ENCODE measurements around the gene LTF.
"Not testable (repeated sequence)": the region's sequence is repeated elsewhere in the genome, so short reads cannot be mapped to it uniquely, and the experiment has no call there.

Gene LTF

DNA sequence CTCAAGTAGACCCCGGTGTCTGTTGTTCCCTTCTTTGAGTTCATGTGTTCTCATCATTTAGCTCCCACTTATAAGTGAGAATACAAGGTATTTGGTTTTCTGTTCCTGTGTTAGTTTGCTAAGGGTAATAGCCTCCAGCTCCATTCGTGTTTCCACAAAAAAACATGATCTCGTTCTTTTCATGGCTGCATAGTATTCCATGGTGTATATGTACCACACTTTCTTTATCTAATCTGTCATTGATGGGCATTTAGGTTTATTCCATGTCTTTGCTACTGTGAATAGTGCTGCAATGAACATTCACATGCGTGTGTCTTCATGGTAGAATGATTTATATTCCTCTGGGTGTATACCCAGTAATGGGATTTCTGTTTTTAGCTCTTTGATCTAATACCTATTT, 61.8 kb downstream of the LTF start:
- H3K4me3 ChIP-seq (ENCODE audit: low read length); H3K4me2 ChIP-seq (ENCODE audit: low read length); H3K36me3 ChIP-seq (ENCODE audit: insufficient read depth, low read length); H3K27me3 ChIP-seq (ENCODE audit: control insufficient read depth, insufficient read depth, low read length); H3K9ac ChIP-seq (ENCODE audit: low read depth, low read length); H3K9me3 ChIP-seq (replicated peaks; ENCODE audit: low read length): not testable (repeated sequence)
- H3K4me1 ChIP-seq (ENCODE audit: control insufficient read depth, insufficient read depth, low read length) = peaks cover 33% of the 10 kb centered on the region

DNA sequence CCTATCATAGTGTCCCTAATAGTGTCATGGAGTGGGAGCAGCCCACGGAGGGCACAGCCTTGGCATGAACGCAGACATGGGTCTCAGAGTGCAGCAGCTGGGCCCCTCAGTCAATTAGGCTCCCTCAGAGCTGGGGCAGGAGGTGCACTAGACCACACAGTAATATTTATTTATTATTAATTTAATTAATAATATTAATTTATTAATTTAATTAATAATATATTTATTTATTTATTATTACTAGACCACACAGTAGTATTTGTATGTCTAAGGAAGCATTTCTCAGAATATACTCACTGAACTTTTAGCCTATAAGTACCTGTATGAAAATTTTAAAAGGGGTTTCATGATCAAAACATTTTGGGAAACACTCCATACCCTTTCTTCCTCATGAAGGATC, 63.1 kb downstream of the LTF start:
- H3K9ac ChIP-seq (ENCODE audit: low read depth, low read length) = no peak overlapping the region
- peaks cover 20% of the 10 kb centered on the region for H3K4me1 ChIP-seq (ENCODE audit: control insufficient read depth, insufficient read depth, low read length)
- H3K4me2 ChIP-seq (ENCODE audit: low read length) = no peak overlapping the region
- no peaks in the 10 kb centered on the region for H3K9me3 ChIP-seq (replicated peaks; ENCODE audit: low read length)
- H3K27me3 ChIP-seq (ENCODE audit: control insufficient read depth, insufficient read depth, low read length) = no peaks in the 10 kb centered on the region
- no peak overlapping the region for H3K4me3 ChIP-seq (ENCODE audit: low read length)
- no peaks in the 10 kb centered on the region for H3K36me3 ChIP-seq (ENCODE audit: insufficient read depth, low read length)

DNA sequence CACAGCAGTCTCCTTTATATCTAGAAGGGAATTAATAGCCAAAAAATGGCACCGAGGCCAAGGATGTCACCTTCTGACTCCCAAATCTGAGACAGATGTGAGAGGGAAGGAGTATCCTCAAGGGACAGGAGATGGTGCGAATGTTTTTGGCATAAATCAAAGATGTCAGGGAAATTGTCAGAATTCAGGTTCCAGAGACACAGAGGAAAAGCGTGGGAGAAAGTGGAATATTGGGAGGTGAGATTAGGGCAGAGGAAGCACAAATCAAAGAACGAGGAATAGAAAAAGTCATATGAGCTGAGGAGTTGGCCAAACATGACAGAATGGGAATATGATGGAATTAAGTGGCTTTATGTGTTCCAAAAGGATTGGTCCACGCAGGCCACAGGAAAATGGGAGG, 63.9 kb downstream of the LTF start:
- Histone ChIP-seq H3K9me3 (replicated peaks; ENCODE audit: low read length) (no peaks in the 10 kb centered on the region), H3K4me1 (ENCODE audit: control insufficient read depth, insufficient read depth, low read length) (peaks cover 14% of the 10 kb centered on the region), H3K4me2 (ENCODE audit: low read length) (no peak overlapping the region), H3K36me3 (ENCODE audit: insufficient read depth, low read length) (no peaks in the 10 kb centered on the region), H3K9ac (ENCODE audit: low read depth, low read length) (no peak overlapping the region), H3K27me3 (ENCODE audit: control insufficient read depth, insufficient read depth, low read length) (no peaks in the 10 kb centered on the region), H3K4me3 (ENCODE audit: low read length) (no peak overlapping the region)

DNA sequence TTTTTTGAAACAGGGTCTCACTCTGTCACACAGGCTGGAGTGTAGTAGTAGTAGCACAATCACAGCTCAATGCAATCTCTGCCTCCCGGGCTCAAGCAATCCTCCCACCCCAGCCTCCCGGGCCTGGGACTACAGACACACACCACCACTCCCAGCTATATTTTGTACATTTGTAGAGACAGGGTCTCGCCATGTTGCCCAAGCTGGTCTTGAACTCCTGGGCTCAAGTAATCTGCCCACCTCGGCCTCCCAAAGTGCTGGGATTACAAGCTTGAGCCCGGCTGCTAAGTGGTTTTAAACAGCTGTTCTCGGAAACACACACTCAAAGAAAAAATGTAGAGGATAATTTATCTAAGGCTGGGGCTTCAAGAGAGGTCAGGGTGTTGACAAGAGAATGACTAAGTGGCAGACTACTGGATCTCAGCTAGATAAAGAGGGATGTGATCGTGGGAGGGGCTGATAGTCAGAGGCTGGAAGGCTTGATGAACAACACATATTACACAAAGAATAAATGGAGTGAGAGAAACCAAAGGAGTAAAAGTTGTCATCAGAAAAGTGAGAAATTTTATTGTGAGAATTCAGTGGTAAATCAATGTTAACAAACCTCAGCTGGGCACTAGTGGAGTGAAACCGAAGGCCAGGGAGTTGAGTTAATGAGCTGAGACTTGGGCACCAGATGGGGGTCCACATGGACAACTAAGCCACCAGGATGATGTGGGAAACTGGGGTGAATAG, 64.5 kb downstream of the LTF start:
- no peaks in the 10 kb centered on the region for H3K36me3 ChIP-seq (ENCODE audit: insufficient read depth, low read length)
- H3K27me3 ChIP-seq (ENCODE audit: control insufficient read depth, insufficient read depth, low read length) = no peaks in the 10 kb centered on the region
- H3K4me3 ChIP-seq (ENCODE audit: low read length) = no peak overlapping the region
- H3K4me2 ChIP-seq (ENCODE audit: low read length) = no peak overlapping the region
- H3K4me1 ChIP-seq (ENCODE audit: control insufficient read depth, insufficient read depth, low read length) = peaks cover 8% of the 10 kb centered on the region
- no peaks in the 10 kb centered on the region for H3K9me3 ChIP-seq (replicated peaks; ENCODE audit: low read length)
- H3K9ac ChIP-seq (ENCODE audit: low read depth, low read length) = no peak overlapping the region

DNA sequence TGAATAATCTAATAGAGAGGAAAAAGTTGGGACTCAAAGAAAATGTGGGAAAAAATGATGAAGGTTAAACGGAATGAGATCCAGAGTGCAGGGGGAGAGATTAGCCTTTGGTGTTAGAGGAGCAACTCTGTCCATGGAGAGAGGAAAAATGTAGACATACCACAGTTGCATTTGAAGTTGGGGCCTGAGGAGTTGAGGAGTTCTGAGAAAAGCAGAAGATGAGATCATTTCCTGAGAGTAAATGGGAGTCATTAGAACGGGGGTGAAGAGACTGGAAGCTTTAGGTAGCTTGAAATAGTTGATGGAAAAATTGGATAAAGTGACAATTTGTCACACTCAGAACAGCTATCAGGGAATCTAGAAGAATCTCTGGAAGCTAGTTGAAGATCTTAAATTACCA, 65.1 kb downstream of the LTF start:
- Histone ChIP-seq H3K4me1 (ENCODE audit: control insufficient read depth, insufficient read depth, low read length) (peaks cover 8% of the 10 kb centered on the region), H3K27me3 (ENCODE audit: control insufficient read depth, insufficient read depth, low read length) (peaks cover 2% of the 10 kb centered on the region), H3K9ac (ENCODE audit: low read depth, low read length) (no peak overlapping the region), H3K36me3 (ENCODE audit: insufficient read depth, low read length) (no peaks in the 10 kb centered on the region), H3K4me3 (ENCODE audit: low read length) (no peak overlapping the region), H3K9me3 (replicated peaks; ENCODE audit: low read length) (no peaks in the 10 kb centered on the region), H3K4me2 (ENCODE audit: low read length) (no peak overlapping the region)

- no peak overlapping the region for H3K9ac ChIP-seq (ENCODE audit: low read depth, low read length)
- no peaks in the 10 kb centered on the region for H3K36me3 ChIP-seq (ENCODE audit: insufficient read depth, low read length)
- H3K4me3 ChIP-seq (ENCODE audit: low read length) = no peak overlapping the region
- peaks cover 7% of the 10 kb centered on the region for H3K27me3 ChIP-seq (ENCODE audit: control insufficient read depth, insufficient read depth, low read length)
- no peak overlapping the region for H3K4me2 ChIP-seq (ENCODE audit: low read length)
- peaks cover 8% of the 10 kb centered on the region for H3K4me1 ChIP-seq (ENCODE audit: control insufficient read depth, insufficient read depth, low read length)
- H3K9me3 ChIP-seq (replicated peaks; ENCODE audit: low read length) = no peaks in the 10 kb centered on the region
Measured at GRCh38 chr3:46399098-46399497, 65.6 kb downstream of the LTF start.

GRCh38 chr3:46398186-46398955, 66.3 kb downstream of the LTF start:
- no peaks in the 10 kb centered on the region for H3K9me3 ChIP-seq (replicated peaks; ENCODE audit: low read length)
- H3K36me3 ChIP-seq (ENCODE audit: insufficient read depth, low read length) = no peaks in the 10 kb centered on the region
- H3K4me3 ChIP-seq (ENCODE audit: low read length) = no peak overlapping the region
- no peak overlapping the region for H3K9ac ChIP-seq (ENCODE audit: low read depth, low read length)
- peaks cover 8% of the 10 kb centered on the region for H3K4me1 ChIP-seq (ENCODE audit: control insufficient read depth, insufficient read depth, low read length)
- H3K4me2 ChIP-seq (ENCODE audit: low read length) = no peak overlapping the region
- peaks cover 13% of the 10 kb centered on the region for H3K27me3 ChIP-seq (ENCODE audit: control insufficient read depth, insufficient read depth, low read length)

DNA sequence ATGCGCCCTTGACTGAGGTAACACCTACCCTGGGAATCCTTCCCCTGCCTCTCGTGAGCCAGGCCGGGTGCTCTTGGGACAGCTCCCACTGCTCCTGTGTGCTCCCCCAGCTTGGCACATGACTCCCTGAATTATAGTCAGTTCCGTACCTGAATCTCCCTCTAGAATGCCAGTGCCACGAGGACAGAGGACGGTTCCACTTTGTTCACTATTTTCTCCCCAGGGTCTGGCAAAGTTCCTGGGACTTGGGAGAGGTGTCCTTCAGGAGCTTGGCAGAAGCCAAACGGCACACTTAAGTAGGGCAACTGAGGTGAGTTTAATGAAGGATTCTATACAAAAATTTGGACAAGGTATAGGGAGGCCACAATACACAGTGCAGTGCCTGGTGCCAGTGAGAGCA, 67.6 kb downstream of the LTF start:
- no peak overlapping the region for H3K9ac ChIP-seq (ENCODE audit: low read depth, low read length)
- no peak overlapping the region for H3K4me3 ChIP-seq (ENCODE audit: low read length)
- no peak overlapping the region for H3K4me2 ChIP-seq (ENCODE audit: low read length)
- H3K36me3 ChIP-seq (ENCODE audit: insufficient read depth, low read length) = no peaks in the 10 kb centered on the region
- H3K4me1 ChIP-seq (ENCODE audit: control insufficient read depth, insufficient read depth, low read length) = peaks cover 8% of the 10 kb centered on the region
- H3K27me3 ChIP-seq (ENCODE audit: control insufficient read depth, insufficient read depth, low read length) = peaks cover 13% of the 10 kb centered on the region
- no peaks in the 10 kb centered on the region for H3K9me3 ChIP-seq (replicated peaks; ENCODE audit: low read length)

- Histone ChIP-seq H3K9ac (ENCODE audit: low read depth, low read length) (no peak overlapping the region), H3K4me1 (ENCODE audit: control insufficient read depth, insufficient read depth, low read length) (peaks cover 8% of the 10 kb centered on the region), H3K27me3 (ENCODE audit: control insufficient read depth, insufficient read depth, low read length) (peaks cover 17% of the 10 kb centered on the region), H3K9me3 (replicated peaks; ENCODE audit: low read length) (no peaks in the 10 kb centered on the region), H3K4me2 (ENCODE audit: low read length) (no peak overlapping the region), H3K36me3 (ENCODE audit: insufficient read depth, low read length) (no peaks in the 10 kb centered on the region), H3K4me3 (ENCODE audit: low read length) (no peak overlapping the region)
Measured at GRCh38 chr3:46395766-46396530, 68.8 kb downstream of the LTF start.

- Histone ChIP-seq H3K36me3 (ENCODE audit: insufficient read depth, low read length) (no peaks in the 10 kb centered on the region), H3K27me3 (ENCODE audit: control insufficient read depth, insufficient read depth, low read length) (peaks cover 17% of the 10 kb centered on the region), H3K4me3 (ENCODE audit: low read length) (no peak overlapping the region), H3K4me2 (ENCODE audit: low read length) (no peak overlapping the region), H3K9ac (ENCODE audit: low read depth, low read length) (no peak overlapping the region), H3K9me3 (replicated peaks; ENCODE audit: low read length) (no peaks in the 10 kb centered on the region), H3K4me1 (ENCODE audit: control insufficient read depth, insufficient read depth, low read length) (peaks cover 5% of the 10 kb centered on the region)
Measured at GRCh38 chr3:46395210-46395661, 69.5 kb downstream of the LTF start.

DNA sequence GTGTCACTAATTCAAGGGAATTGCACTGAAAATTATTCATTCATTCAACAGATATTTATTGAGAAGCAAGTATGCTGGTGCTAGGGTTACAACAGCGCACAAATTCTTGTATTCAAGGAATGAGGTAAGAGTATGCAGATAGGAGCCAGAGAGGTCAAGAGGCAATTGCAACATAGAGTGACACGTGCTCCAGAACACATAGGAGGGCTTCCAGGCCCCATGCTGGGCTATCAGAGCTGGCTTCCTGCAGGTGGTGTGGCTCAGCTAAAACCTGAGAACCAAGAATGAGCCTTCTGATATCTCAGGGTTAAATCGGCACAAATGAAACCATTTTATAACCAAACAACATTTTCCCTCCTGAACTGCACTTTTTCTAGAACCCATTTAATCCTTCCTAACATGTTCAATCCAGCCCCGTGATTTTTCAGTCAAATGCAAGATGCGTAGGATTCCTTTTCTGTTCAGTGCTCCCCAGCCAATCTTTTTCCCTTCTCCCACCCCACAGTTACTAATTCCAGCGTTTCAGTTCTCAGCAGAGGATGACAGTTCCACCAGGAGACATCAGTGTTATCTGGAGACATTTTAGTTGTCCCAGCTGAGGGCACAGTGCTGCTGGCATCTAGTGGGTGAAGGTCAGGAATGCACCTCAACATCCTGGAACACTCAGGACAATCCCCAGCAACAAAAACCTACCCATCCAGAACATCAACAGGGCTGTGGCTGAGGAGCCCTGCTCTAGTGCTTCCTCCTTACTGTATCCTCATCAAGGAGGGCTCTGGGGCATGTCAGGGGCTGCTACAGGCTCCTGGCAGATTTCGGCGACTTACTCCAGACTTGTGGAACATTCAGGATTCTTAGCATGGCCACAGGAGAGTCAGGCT, 70.9 kb downstream of the LTF start:
- H3K36me3 ChIP-seq (ENCODE audit: insufficient read depth, low read length) = no peaks in the 10 kb centered on the region
- no peak overlapping the region for H3K4me2 ChIP-seq (ENCODE audit: low read length)
- no peaks in the 10 kb centered on the region for H3K9me3 ChIP-seq (replicated peaks; ENCODE audit: low read length)
- no peak overlapping the region for H3K4me3 ChIP-seq (ENCODE audit: low read length)
- no peaks in the 10 kb centered on the region for H3K4me1 ChIP-seq (ENCODE audit: control insufficient read depth, insufficient read depth, low read length)
- H3K27me3 ChIP-seq (ENCODE audit: control insufficient read depth, insufficient read depth, low read length) = peaks cover 17% of the 10 kb centered on the region
- no peak overlapping the region for H3K9ac ChIP-seq (ENCODE audit: low read depth, low read length)
